Activated CD4-positive, alpha-beta T cell treated with anti-CD3 and anti-CD28 coated beads, Interleukin-2, amount 10 ng/mL, durations not matched to agents 24 days and 14 days (primary cell): ENCODE measurements around the gene GEMIN7. TPM values are rescaled to one million over a fixed set of nuclear protein-coding genes. Genes with fewer than 3 reads are reported as not detected.
"Not testable (repeated sequence)": the region's sequence is repeated elsewhere in the genome, so short reads cannot be mapped to it uniquely, and the experiment has no call there.

Experiments used
- DNase-seq: peaks from one replicate; pipeline ENCODE4 v3.0.0; 2022
- H3K27ac Mint-ChIP-seq: one replicate; pipeline ENCODE4 v1.8.0; 2022; ENCODE audit warnings: mild to moderate bottlenecking, mixed read lengths
- H3K27me3 Mint-ChIP-seq: one replicate; pipeline ENCODE4 v1.8.0; 2022; ENCODE audit warnings: mixed read lengths
- H3K36me3 Mint-ChIP-seq: one replicate; pipeline ENCODE4 v1.8.0; 2022; ENCODE audit warnings: low read depth, mild to moderate bottlenecking, mixed read lengths
- H3K4me1 Mint-ChIP-seq: one replicate; pipeline ENCODE4 v1.8.0; 2021; ENCODE audit warnings: mixed read lengths
- H3K4me3 Mint-ChIP-seq: one replicate; pipeline ENCODE4 v1.8.0; 2022; ENCODE audit warnings: mild to moderate bottlenecking, moderate library complexity, mixed read lengths
- H3K9me3 Mint-ChIP-seq: one replicate; pipeline ENCODE4 v1.8.0; 2021; ENCODE audit warnings: mixed read lengths
- intact Hi-C: fragments of 100-400 bp; cut with micrococcal nuclease; formaldehyde crosslinking; loops from one replicate; pipeline ENCODE4 v1.15.1; 2023
- total RNA-seq: library from RNA; stranded (reverse); gene quantifications from 2 replicates; pipeline ENCODE4 v1.2.3, GENCODE V29; 2022

GEMIN7 gene
- total RNA-seq, 1 donor from 2014 or later, result 51.5 TPM

- Mint-ChIP-seq H3K27ac (no peak overlapping the region), H3K9me3 (no peaks in the 10 kb centered on the region), H3K27me3 (no peaks in the 10 kb centered on the region), H3K4me3 (no peak overlapping the region), H3K36me3 (no peaks in the 10 kb centered on the region), H3K4me1 (peaks cover 11% of the 10 kb centered on the region)
- no peak for DNase-seq
- intact Hi-C loops, result no loop called here
Measured at GRCh38 chr19:45112111-45112827, 33.2 kb downstream of the GEMIN7 start.

- no peak overlapping the region for H3K27ac Mint-ChIP-seq
- intact Hi-C loops, result no loop called here
- H3K9me3 Mint-ChIP-seq, result no peaks in the 10 kb centered on the region
- no peaks in the 10 kb centered on the region for H3K36me3 Mint-ChIP-seq
- no peaks in the 10 kb centered on the region for H3K27me3 Mint-ChIP-seq
- H3K4me3 Mint-ChIP-seq, result no peak overlapping the region
- DNase-seq, result no peak
- H3K4me1 Mint-ChIP-seq, result peaks cover 23% of the 10 kb centered on the region
Measured at GRCh38 chr19:45113628-45114027, 34.6 kb downstream of the GEMIN7 start.

GRCh38 chr19:45114116-45114515, 35.1 kb downstream of the GEMIN7 start:
- H3K4me1 Mint-ChIP-seq, result peaks cover 27% of the 10 kb centered on the region
- H3K27ac Mint-ChIP-seq, result no peak overlapping the region
- no peak for DNase-seq
- H3K27me3 Mint-ChIP-seq, result no peaks in the 10 kb centered on the region
- H3K9me3 Mint-ChIP-seq, result no peaks in the 10 kb centered on the region
- intact Hi-C loops, result no loop called here
- no peaks in the 10 kb centered on the region for H3K36me3 Mint-ChIP-seq
- H3K4me3 Mint-ChIP-seq, result no peak overlapping the region

- peak overlapping the region; percentile 51 for H3K4me3 Mint-ChIP-seq
- H3K4me1 Mint-ChIP-seq, result peaks cover 34% of the 10 kb centered on the region
- intact Hi-C loops, result loop anchor here (2.0 to 5.0 kb wide), 2 partner anchors 37 to 46 kb away; partner anchors contain the start of genes GEMIN7 and NKPD1
- no peaks in the 10 kb centered on the region for H3K9me3 Mint-ChIP-seq
- H3K27me3 Mint-ChIP-seq, result no peaks in the 10 kb centered on the region
- no peaks in the 10 kb centered on the region for H3K36me3 Mint-ChIP-seq
- H3K27ac Mint-ChIP-seq, result no peak overlapping the region
- DNase-seq, result no peak
Measured at GRCh38 chr19:45115809-45116615, 37.0 kb downstream of the GEMIN7 start.

- H3K27ac Mint-ChIP-seq, result peak overlapping the region; percentile 52
- no peaks in the 10 kb centered on the region for H3K27me3 Mint-ChIP-seq
- intact Hi-C loops, result loop anchor here (2.0 to 5.0 kb wide), 2 partner anchors 38 to 45 kb away; partner anchors contain the start of genes GEMIN7 and NKPD1
- H3K36me3 Mint-ChIP-seq, result no peaks in the 10 kb centered on the region
- no peaks in the 10 kb centered on the region for H3K9me3 Mint-ChIP-seq
- DNase-seq, result peak; percentile 82
- peak overlapping the region; percentile 25 for H3K4me3 Mint-ChIP-seq
- H3K4me1 Mint-ChIP-seq, result peaks cover 46% of the 10 kb centered on the region
Measured at GRCh38 chr19:45117167-45117594, 38.1 kb downstream of the GEMIN7 start.

- no peaks in the 10 kb centered on the region for H3K36me3 Mint-ChIP-seq
- no peak for DNase-seq
- no peaks in the 10 kb centered on the region for H3K27me3 Mint-ChIP-seq
- H3K4me3 Mint-ChIP-seq, result no peak overlapping the region
- peaks cover 49% of the 10 kb centered on the region for H3K4me1 Mint-ChIP-seq
- no peaks in the 10 kb centered on the region for H3K9me3 Mint-ChIP-seq
- intact Hi-C loops, result loop anchor here (2.0 to 5.0 kb wide), 2 partner anchors 39 to 45 kb away; partner anchors contain the start of genes GEMIN7 and NKPD1
- H3K27ac Mint-ChIP-seq, result peak overlapping the region; percentile 58
Measured at GRCh38 chr19:45117671-45118070, 38.6 kb downstream of the GEMIN7 start.

GRCh38 chr19:45118106-45118505, 39.0 kb downstream of the GEMIN7 start:
- intact Hi-C loops, result loop anchor here (5.0 kb wide), 1 partner anchor 44 kb away; the partner anchor contains the start of gene NKPD1
- Mint-ChIP-seq H3K9me3 (no peaks in the 10 kb centered on the region), H3K36me3 (no peaks in the 10 kb centered on the region), H3K4me3 (no peak overlapping the region), H3K4me1 (peaks cover 49% of the 10 kb centered on the region), H3K27me3 (no peaks in the 10 kb centered on the region), H3K27ac (peak overlapping the region; percentile 58)
- no peak for DNase-seq

GRCh38 chr19:45118591-45119355, 39.7 kb downstream of the GEMIN7 start:
- not testable (repeated sequence) for H3K9me3 Mint-ChIP-seq, H3K27me3 Mint-ChIP-seq, DNase-seq, H3K36me3 Mint-ChIP-seq
- peaks cover 49% of the 10 kb centered on the region for H3K4me1 Mint-ChIP-seq
- H3K4me3 Mint-ChIP-seq, result peak overlapping the region; percentile 54
- peak overlapping the region; percentile 49 for H3K27ac Mint-ChIP-seq
- intact Hi-C loops, result loop anchor here (5.0 kb wide), 1 partner anchor 44 kb away; the partner anchor contains the start of gene NKPD1

GRCh38 chr19:45119582-45119981, 40.5 kb downstream of the GEMIN7 start:
- Mint-ChIP-seq H3K27me3 (no peaks in the 10 kb centered on the region), H3K36me3 (no peaks in the 10 kb centered on the region), H3K27ac (no peak overlapping the region), H3K9me3 (no peaks in the 10 kb centered on the region), H3K4me1 (peaks cover 49% of the 10 kb centered on the region), H3K4me3 (no peak overlapping the region)
- intact Hi-C loops, result loop anchor here (5.0 kb wide), 1 partner anchor 43 kb away; the partner anchor contains the start of gene NKPD1
- no peak for DNase-seq

- intact Hi-C loops, result no loop called here
- no peaks in the 10 kb centered on the region for H3K9me3 Mint-ChIP-seq
- H3K4me1 Mint-ChIP-seq, result peaks cover 44% of the 10 kb centered on the region
- H3K4me3 Mint-ChIP-seq, result no peak overlapping the region
- no peak overlapping the region for H3K27ac Mint-ChIP-seq
- H3K27me3 Mint-ChIP-seq, result no peaks in the 10 kb centered on the region
- DNase-seq, result no peak
- H3K36me3 Mint-ChIP-seq, result no peaks in the 10 kb centered on the region
Measured at GRCh38 chr19:45121827-45122345, 42.8 kb downstream of the GEMIN7 start.

GRCh38 chr19:45122832-45123231, 43.8 kb downstream of the GEMIN7 start:
- peaks cover 40% of the 10 kb centered on the region for H3K4me1 Mint-ChIP-seq
- H3K27me3 Mint-ChIP-seq, result no peaks in the 10 kb centered on the region
- intact Hi-C loops, result no loop called here
- no peaks in the 10 kb centered on the region for H3K36me3 Mint-ChIP-seq
- H3K27ac Mint-ChIP-seq, result no peak overlapping the region
- H3K9me3 Mint-ChIP-seq, result no peaks in the 10 kb centered on the region
- DNase-seq, result no peak
- H3K4me3 Mint-ChIP-seq, result no peak overlapping the region

- no peaks in the 10 kb centered on the region for H3K36me3 Mint-ChIP-seq
- H3K9me3 Mint-ChIP-seq, result no peaks in the 10 kb centered on the region
- H3K27me3 Mint-ChIP-seq, result no peaks in the 10 kb centered on the region
- no peak overlapping the region for H3K27ac Mint-ChIP-seq
- intact Hi-C loops, result no loop called here
- no peak for DNase-seq
- peaks cover 34% of the 10 kb centered on the region for H3K4me1 Mint-ChIP-seq
- no peak overlapping the region for H3K4me3 Mint-ChIP-seq
Measured at GRCh38 chr19:45123440-45123850, 44.4 kb downstream of the GEMIN7 start.

- Mint-ChIP-seq H3K27me3 (no peaks in the 10 kb centered on the region), H3K9me3 (no peaks in the 10 kb centered on the region), H3K27ac (no peak overlapping the region), H3K36me3 (no peaks in the 10 kb centered on the region), H3K4me1 (peaks cover 28% of the 10 kb centered on the region), H3K4me3 (no peak overlapping the region)
- intact Hi-C loops, result no loop called here
- no peak for DNase-seq
Measured at GRCh38 chr19:45124021-45124420, 45.0 kb downstream of the GEMIN7 start.
